ENCODE measurements around the gene SNHG17. TPM values are rescaled to one million over a fixed set of nuclear protein-coding genes. Genes with fewer than 3 reads are reported as not detected.
A peak's percentile ranks its signal among the peaks of the same experiment; 100 is the strongest.

The SNHG17 gene
- total and polyA plus RNA-seq, 9 of the 15 experiments (the other 6 are each of a cell fraction or from before 2014, with no cell fraction given) = 29.8 to 106 (median 57.7) TPM

DNA sequence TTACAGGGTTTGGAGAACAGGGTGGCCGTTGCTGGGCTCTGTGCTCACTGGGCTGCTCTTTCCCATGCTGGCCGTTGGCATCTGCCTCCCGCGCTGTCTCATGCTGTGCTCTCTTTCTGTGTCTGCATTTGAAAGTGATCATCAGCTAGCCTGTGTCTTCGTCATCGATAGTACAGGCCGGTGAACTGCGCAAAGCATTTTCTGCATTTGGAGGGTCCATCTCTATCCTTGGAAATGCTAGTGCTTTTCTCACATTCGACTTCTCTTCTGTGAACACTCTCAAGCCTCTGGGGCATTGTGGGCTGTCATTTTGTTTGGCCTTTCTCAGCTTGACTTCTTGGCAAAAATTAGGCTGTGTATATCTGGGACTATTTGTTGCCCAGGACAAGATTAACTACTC, 6.8 kb upstream of the SNHG17 start:
- peak overlapping the region; percentile 74 for H2AFZ ChIP-seq (ENCODE audit: low read depth, low read length)
- no peak for FAIRE-seq
- ChIA-PET CTCF (ENCODE audit: low intra/inter-chr PET ratio) (no interaction called here), POLR2A (interaction anchor here (1.5 kb wide), 1 partner anchor 11 kb away, joined by 6 read pairs; no protein-coding TSS in a partner anchor)
- peak overlapping the region in 1 of 2 experiments; percentile 4; a peak in 1 of 4 replicates for H3K9ac ChIP-seq (ENCODE audit: insufficient read depth in 1 of 2, low read depth in 2 of 2, low read length in 2 of 2)
- ATAC-seq = no peak
- WGBS (ENCODE audit: insufficient coverage, low coverage, missing lambda C conversion rate) = 60% methylated on average over 9 of the region's 9 CpGs
- H3K27me3 ChIP-seq (ENCODE audit: control insufficient read depth in 2 of 2, insufficient read depth in 2 of 2, low read length in 2 of 2) = no peaks in the 10 kb centered on the region
- H4K20me1 ChIP-seq (replicated peaks; ENCODE audit: control insufficient read depth, insufficient read depth, low read length) = no peaks in the 10 kb centered on the region
- H3K36me3 ChIP-seq (ENCODE audit: control insufficient read depth, insufficient read depth, low read length) = no peaks in the 10 kb centered on the region
- H3K9me3 ChIP-seq (replicated peaks; ENCODE audit: control insufficient read depth, insufficient read depth, low read depth, low read length) = no peaks in the 10 kb centered on the region
- H3K4me2 ChIP-seq (ENCODE audit: insufficient read depth, low read length) = no peak overlapping the region
- BruUV-seq (replicated peaks) = no TSS peak
- H3K79me2 ChIP-seq (ENCODE audit: control insufficient read depth, insufficient read depth, low read length) = peaks cover 5% of the 10 kb centered on the region
- no peaks in the 10 kb centered on the region for H3K9me1 ChIP-seq (ENCODE audit: control insufficient read depth, insufficient read depth, low read length)
- H3K4me3 ChIP-seq = no peak overlapping the region
- H3K27ac ChIP-seq (ENCODE audit: extremely low read depth, low read depth, low read length) = no peak overlapping the region
- no peak for DNase-seq (ENCODE audit: extremely low read depth in 1 of 4, low spot score in 3 of 4)
- in situ Hi-C loops (cut with MboI) = no loop called here
- H3K4me1 ChIP-seq (replicated peaks in 1 of 2; ENCODE audit: control insufficient read depth in 2 of 2, insufficient read depth in 2 of 2, low read length in 2 of 2) = peaks cover 0 to 6% of the 10 kb centered on the region in 2 experiments; a peak in 3 of 5 replicates
- intact Hi-C loops (cut with micrococcal nuclease) = no loop called here
- TF ChIP-seq, protein P1, sequence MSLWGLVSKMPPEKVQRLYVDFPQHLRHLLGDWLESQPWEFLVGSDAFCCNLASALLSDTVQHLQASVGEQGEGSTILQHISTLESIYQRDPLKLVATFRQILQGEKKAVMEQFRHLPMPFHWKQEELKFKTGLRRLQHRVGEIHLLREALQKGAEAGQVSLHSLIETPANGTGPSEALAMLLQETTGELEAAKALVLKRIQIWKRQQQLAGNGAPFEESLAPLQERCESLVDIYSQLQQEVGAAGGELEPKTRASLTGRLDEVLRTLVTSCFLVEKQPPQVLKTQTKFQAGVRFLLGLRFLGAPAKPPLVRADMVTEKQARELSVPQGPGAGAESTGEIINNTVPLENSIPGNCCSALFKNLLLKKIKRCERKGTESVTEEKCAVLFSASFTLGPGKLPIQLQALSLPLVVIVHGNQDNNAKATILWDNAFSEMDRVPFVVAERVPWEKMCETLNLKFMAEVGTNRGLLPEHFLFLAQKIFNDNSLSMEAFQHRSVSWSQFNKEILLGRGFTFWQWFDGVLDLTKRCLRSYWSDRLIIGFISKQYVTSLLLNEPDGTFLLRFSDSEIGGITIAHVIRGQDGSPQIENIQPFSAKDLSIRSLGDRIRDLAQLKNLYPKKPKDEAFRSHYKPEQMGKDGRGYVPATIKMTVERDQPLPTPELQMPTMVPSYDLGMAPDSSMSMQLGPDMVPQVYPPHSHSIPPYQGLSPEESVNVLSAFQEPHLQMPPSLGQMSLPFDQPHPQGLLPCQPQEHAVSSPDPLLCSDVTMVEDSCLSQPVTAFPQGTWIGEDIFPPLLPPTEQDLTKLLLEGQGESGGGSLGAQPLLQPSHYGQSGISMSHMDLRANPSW (CRISPR knock-in tag; IDR thresholded peaks at IDR 0.05) = no peak
- TF ChIP-seq, protein P2, sequence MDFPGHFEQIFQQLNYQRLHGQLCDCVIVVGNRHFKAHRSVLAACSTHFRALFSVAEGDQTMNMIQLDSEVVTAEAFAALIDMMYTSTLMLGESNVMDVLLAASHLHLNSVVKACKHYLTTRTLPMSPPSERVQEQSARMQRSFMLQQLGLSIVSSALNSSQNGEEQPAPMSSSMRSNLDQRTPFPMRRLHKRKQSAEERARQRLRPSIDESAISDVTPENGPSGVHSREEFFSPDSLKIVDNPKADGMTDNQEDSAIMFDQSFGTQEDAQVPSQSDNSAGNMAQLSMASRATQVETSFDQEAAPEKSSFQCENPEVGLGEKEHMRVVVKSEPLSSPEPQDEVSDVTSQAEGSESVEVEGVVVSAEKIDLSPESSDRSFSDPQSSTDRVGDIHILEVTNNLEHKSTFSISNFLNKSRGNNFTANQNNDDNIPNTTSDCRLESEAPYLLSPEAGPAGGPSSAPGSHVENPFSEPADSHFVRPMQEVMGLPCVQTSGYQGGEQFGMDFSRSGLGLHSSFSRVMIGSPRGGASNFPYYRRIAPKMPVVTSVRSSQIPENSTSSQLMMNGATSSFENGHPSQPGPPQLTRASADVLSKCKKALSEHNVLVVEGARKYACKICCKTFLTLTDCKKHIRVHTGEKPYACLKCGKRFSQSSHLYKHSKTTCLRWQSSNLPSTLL (IDR thresholded peaks at IDR 0.05) = no peak
- TF ChIP-seq HEY1 (CRISPR knock-in tag; IDR thresholded peaks at IDR 0.05; ENCODE audit: borderline replicate concordance) (no peak), CTBP1 (IDR thresholded peaks at IDR 0.05; ENCODE audit: borderline replicate concordance) (no peak), NFXL1 (CRISPR knock-in tag; IDR thresholded peaks at IDR 0.05) (no peak), PURB (CRISPR knock-in tag; IDR thresholded peaks at IDR 0.05; ENCODE audit: low read depth) (no peak), RAD51 (IDR thresholded peaks at IDR 0.05; ENCODE audit: borderline replicate concordance, low read depth) (no peak), FUS (optimal IDR thresholded peaks at IDR 0.05; ENCODE audit: low read depth, low read length) (no peak), DMBX1 (CRISPR knock-in tag; IDR thresholded peaks at IDR 0.05; ENCODE audit: borderline replicate concordance) (no peak), POLR2G (IDR thresholded peaks at IDR 0.05; ENCODE audit: low read depth, low read length) (no peak)
- TF ChIP-seq, protein P3, sequence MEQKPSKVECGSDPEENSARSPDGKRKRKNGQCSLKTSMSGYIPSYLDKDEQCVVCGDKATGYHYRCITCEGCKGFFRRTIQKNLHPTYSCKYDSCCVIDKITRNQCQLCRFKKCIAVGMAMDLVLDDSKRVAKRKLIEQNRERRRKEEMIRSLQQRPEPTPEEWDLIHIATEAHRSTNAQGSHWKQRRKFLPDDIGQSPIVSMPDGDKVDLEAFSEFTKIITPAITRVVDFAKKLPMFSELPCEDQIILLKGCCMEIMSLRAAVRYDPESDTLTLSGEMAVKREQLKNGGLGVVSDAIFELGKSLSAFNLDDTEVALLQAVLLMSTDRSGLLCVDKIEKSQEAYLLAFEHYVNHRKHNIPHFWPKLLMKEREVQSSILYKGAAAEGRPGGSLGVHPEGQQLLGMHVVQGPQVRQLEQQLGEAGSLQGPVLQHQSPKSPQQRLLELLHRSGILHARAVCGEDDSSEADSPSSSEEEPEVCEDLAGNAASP (IDR thresholded peaks at IDR 0.05) = no peak
- TF ChIP-seq, protein P4, sequence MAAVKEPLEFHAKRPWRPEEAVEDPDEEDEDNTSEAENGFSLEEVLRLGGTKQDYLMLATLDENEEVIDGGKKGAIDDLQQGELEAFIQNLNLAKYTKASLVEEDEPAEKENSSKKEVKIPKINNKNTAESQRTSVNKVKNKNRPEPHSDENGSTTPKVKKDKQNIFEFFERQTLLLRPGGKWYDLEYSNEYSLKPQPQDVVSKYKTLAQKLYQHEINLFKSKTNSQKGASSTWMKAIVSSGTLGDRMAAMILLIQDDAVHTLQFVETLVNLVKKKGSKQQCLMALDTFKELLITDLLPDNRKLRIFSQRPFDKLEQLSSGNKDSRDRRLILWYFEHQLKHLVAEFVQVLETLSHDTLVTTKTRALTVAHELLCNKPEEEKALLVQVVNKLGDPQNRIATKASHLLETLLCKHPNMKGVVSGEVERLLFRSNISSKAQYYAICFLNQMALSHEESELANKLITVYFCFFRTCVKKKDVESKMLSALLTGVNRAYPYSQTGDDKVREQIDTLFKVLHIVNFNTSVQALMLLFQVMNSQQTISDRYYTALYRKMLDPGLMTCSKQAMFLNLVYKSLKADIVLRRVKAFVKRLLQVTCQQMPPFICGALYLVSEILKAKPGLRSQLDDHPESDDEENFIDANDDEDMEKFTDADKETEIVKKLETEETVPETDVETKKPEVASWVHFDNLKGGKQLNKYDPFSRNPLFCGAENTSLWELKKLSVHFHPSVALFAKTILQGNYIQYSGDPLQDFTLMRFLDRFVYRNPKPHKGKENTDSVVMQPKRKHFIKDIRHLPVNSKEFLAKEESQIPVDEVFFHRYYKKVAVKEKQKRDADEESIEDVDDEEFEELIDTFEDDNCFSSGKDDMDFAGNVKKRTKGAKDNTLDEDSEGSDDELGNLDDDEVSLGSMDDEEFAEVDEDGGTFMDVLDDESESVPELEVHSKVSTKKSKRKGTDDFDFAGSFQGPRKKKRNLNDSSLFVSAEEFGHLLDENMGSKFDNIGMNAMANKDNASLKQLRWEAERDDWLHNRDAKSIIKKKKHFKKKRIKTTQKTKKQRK (IDR thresholded peaks at IDR 0.05; ENCODE audit: borderline replicate concordance, low read depth, low read length) = no peak
- TF ChIP-seq, protein P5, sequence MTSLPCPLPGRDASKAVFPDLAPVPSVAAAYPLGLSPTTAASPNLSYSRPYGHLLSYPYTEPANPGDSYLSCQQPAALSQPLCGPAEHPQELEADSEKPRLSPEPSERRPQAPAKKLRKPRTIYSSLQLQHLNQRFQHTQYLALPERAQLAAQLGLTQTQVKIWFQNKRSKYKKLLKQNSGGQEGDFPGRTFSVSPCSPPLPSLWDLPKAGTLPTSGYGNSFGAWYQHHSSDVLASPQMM (CRISPR knock-in tag; IDR thresholded peaks at IDR 0.05) = no peak

Measured in K562 (cell line).